CD14-positive monocyte (primary cell): ENCODE measurements around the gene ARID1B. TPM values are rescaled to one million over a fixed set of nuclear protein-coding genes. Genes with fewer than 3 reads are reported as not detected.

ENCODE experiments used
- DNase-seq, 3 donors: peaks; one replicate each; pipeline ENCODE4 v3.0.0-alpha.2; 2011 to 2022
- H2AFZ ChIP-seq: 2 replicates; pipeline ENCODE4 v1.6.0; 2012; ENCODE audit warnings: mild to moderate bottlenecking, low read depth, low read length, inconsistent platforms; ENCODE audit not compliant: insufficient read depth, poor library complexity, severe bottlenecking
- H3K27ac ChIP-seq, 2 donors: 1 replicate in 1 of 2; 2 replicates in 1 of 2; pipeline ENCODE4 v1.5.1; 2012 to 2013; ENCODE audit warnings: low read length in 2 of 2, control low read depth in 1 of 2, inconsistent platforms in 1 of 2, low read depth in 1 of 2, mild to moderate bottlenecking in 1 of 2
- H3K27me3 ChIP-seq, 2 donors: one replicate each; pipeline versions ENCODE4 v1.6.0 to v1.6.1; 2011 to 2013; ENCODE audit warnings: low read length in 2 of 2; ENCODE audit not compliant: control insufficient read depth in 2 of 2, insufficient read depth in 2 of 2
- H3K36me3 ChIP-seq, 2 donors: replicated peaks in 1 of 2; 1 replicate in 1 of 2; 2 replicates in 1 of 2; pipeline versions ENCODE4 v1.5.1 to v1.6.1; 2012 to 2013; ENCODE audit warnings: low read length in 2 of 2, control low read depth in 1 of 2, inconsistent platforms in 1 of 2, mild to moderate bottlenecking in 1 of 2; ENCODE audit not compliant: insufficient read depth in 2 of 2, control insufficient read depth in 1 of 2
- H3K4me1 ChIP-seq, 2 donors: 1 replicate in 1 of 2; 2 replicates in 1 of 2; pipeline versions ENCODE4 v1.5.1 to v1.6.1; 2012 to 2013; ENCODE audit warnings: low read length in 2 of 2, control low read depth in 1 of 2, inconsistent platforms in 1 of 2, mild to moderate bottlenecking in 1 of 2, moderate library complexity in 1 of 2; ENCODE audit not compliant: insufficient read depth in 2 of 2, control insufficient read depth in 1 of 2
- H3K4me2 ChIP-seq: replicated peaks from 2 replicates; pipeline ENCODE3; 2012; ENCODE audit warnings: low read length, moderate library complexity, mild to moderate bottlenecking; ENCODE audit not compliant: poor library complexity, severe bottlenecking; ENCODE audit errors: extremely low read depth
- H3K4me3 ChIP-seq, 3 experiments: fragments of 200-600 bp in 1 of 3; sonication (generic) in 1 of 3; replicated peaks in 1 of 3; 1 replicate in 2 of 3; 2 replicates in 1 of 3; pipeline ENCODE4 v1.5.1; 2011 to 2013; ENCODE audit warnings: low read length in 3 of 3, mild to moderate bottlenecking in 3 of 3, control low read depth in 2 of 3, low read depth in 2 of 3, inconsistent platforms in 1 of 3, moderate library complexity in 1 of 3
- H3K79me2 ChIP-seq: 2 replicates; pipeline ENCODE4 v1.6.0; 2012; ENCODE audit warnings: mild to moderate bottlenecking, control low read depth, inconsistent platforms, low read length, moderate library complexity; ENCODE audit not compliant: insufficient read depth
- H3K9ac ChIP-seq: 2 replicates; pipeline ENCODE4 v1.6.0; 2017; ENCODE audit warnings: low read length, mild to moderate bottlenecking; ENCODE audit not compliant: insufficient read depth, poor library complexity, severe bottlenecking
- H3K9me3 ChIP-seq, 2 donors: replicated peaks in 1 of 2; 1 replicate in 1 of 2; 2 replicates in 1 of 2; pipeline versions ENCODE4 v1.5.1 to v1.6.1; 2012 to 2013; ENCODE audit warnings: low read length in 2 of 2, control low read depth in 1 of 2; ENCODE audit not compliant: control insufficient read depth in 1 of 2, insufficient read depth in 1 of 2
- H4K20me1 ChIP-seq: 2 replicates; pipeline ENCODE4 v1.6.0; 2012; ENCODE audit warnings: mild to moderate bottlenecking, low read length, control low read depth, moderate library complexity; ENCODE audit not compliant: insufficient read depth
- H3K27ac Mint-ChIP-seq, 7 donors: one replicate each; pipeline ENCODE4 v1.8.0; 2020; ENCODE audit warnings: mild to moderate bottlenecking in 7 of 7, mixed read lengths in 7 of 7, moderate library complexity in 6 of 7, inconsistent platforms in 2 of 7
- H3K27me3 Mint-ChIP-seq, 3 donors: one replicate each; pipeline ENCODE4 v1.8.0; 2021 to 2022; ENCODE audit warnings: low read depth in 3 of 3, mild to moderate bottlenecking in 3 of 3, mixed read lengths in 3 of 3, moderate library complexity in 3 of 3, inconsistent platforms in 1 of 3
- H3K36me3 Mint-ChIP-seq, 2 donors: one replicate each; pipeline ENCODE4 v1.8.0; 2020; ENCODE audit warnings: mixed read lengths in 2 of 2, inconsistent platforms in 1 of 2, mild to moderate bottlenecking in 1 of 2
- H3K4me1 Mint-ChIP-seq: one replicate; pipeline ENCODE4 v1.8.0; 2020; ENCODE audit warnings: mild to moderate bottlenecking, mixed read lengths
- H3K4me3 Mint-ChIP-seq, 2 donors: one replicate each; pipeline ENCODE4 v1.8.0; 2020; ENCODE audit warnings: mild to moderate bottlenecking in 2 of 2, mixed read lengths in 2 of 2, moderate library complexity in 1 of 2
- H3K9me3 Mint-ChIP-seq, 7 donors: one replicate each; pipeline ENCODE4 v1.8.0; 2020 to 2022; ENCODE audit warnings: mixed read lengths in 7 of 7, mild to moderate bottlenecking in 6 of 7, moderate library complexity in 6 of 7, inconsistent platforms in 2 of 7
- WGBS: methylation state at CpG from one replicate; pipeline ENCODE4 v1.1.5; 2013; ENCODE audit warnings: missing lambda C conversion rate; ENCODE audit not compliant: insufficient coverage; 5-methylcytosine and 5-hydroxymethylcytosine counted together
- intact Hi-C, 2 donors: fragments of 100-400 bp; cut with micrococcal nuclease; formaldehyde crosslinking; loops; one replicate each; pipeline versions ENCODE4 v1.15.0 to v1.15.1; 2023
- polyA plus RNA-seq, 3 donors: library from polyadenylated mRNA; depleted of rRNA in 1 of 3; unstranded in 2 of 3; stranded (reverse) in 1 of 3; fragments of 300-500 nt in 2 of 3; fragments of >200 nt in 1 of 3; fragmentation: Illumina TruSeq in 2 of 3; gene quantifications; 1 replicate in 2 of 3; 2 replicates in 1 of 3; pipeline ENCODE4 v1.2.3, GENCODE V29; 2012 to 2021
- TF ChIP-seq, protein P1 (sequence below): fragments of 200-600 bp; IDR thresholded peaks from one replicate; pipeline ENCODE4 v1.8.0; 2022; ENCODE audit warnings: antibody characterized with exemption, mild to moderate bottlenecking

Gene ARID1B
- polyA plus RNA-seq, 3 donors = 3.2 to 22.1 (median 3.8) TPM

GRCh38 chr6:157025437-157025836 lies 248.3 kb downstream of the ARID1B start:
- Mint-ChIP-seq H3K36me3 (peaks cover 1 to 5% of the 10 kb centered on the region in 2 donors), H3K27ac (no peak overlapping the region)
- H3K4me1 ChIP-seq = peaks cover 6 to 15% of the 10 kb centered on the region in 2 donors

DNA sequence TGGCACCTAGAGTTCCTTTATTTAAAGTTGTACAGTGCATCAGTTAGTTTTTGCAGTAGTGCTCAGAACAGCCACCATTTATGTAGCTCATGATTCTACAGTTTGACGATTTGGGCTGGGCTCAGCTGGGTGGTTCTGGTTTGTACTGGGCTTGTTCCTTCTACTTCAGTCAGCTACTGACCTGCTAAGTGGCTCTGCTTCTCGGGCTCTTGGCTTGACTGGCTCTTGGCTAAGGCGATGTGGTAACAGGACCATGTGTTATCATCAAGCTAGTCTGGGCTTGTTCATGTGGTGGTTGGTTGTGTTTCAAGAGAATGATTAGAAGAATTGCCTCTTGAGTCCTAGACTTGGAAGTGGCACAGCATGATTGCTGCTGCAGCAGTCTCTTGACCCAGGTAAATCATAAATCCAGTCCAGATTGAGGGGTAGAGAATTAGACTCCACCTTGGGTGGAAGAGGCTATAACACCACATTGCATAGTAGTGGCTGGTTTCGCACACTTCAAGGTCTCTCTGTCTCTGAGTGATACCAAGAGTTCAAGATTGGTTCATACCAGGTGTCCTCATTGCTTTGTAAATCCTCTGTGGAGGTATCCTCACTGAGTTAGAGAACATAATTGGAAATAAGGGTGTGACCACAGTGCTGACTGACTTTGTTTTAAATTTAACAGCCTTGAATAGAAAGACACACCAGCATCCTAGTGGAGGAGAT lies 253.0 kb downstream of the ARID1B start:
- H3K9me3 Mint-ChIP-seq = peaks cover 0 to 7% (median 0%) of the 10 kb centered on the region in 7 donors
- H3K4me3 Mint-ChIP-seq = no peak overlapping the region
- WGBS = 100% methylated on average over 4 of the region's 4 CpGs
- peaks cover 1 to 7% of the 10 kb centered on the region in 2 donors for H3K36me3 Mint-ChIP-seq
- Histone ChIP-seq H3K27ac (no peak overlapping the region), H3K36me3 (no peaks in the 10 kb centered on the region), H3K79me2 (peaks cover 83% of the 10 kb centered on the region), H3K4me3 (no peak overlapping the region), H3K9me3 (no peaks in the 10 kb centered on the region), H3K4me1 (peaks cover 2 to 18% of the 10 kb centered on the region in 2 donors), H3K9ac (no peak overlapping the region), H3K27me3 (no peaks in the 10 kb centered on the region), H3K4me2 (no peak overlapping the region), H4K20me1 (peaks cover 67% of the 10 kb centered on the region), H2AFZ (no peak overlapping the region)
- H3K27me3 Mint-ChIP-seq = no peaks in the 10 kb centered on the region
- H3K27ac Mint-ChIP-seq = no peak overlapping the region
- intact Hi-C loops = loop anchor here in 1 of 2 donors (1.0 to 10.0 kb wide), 2 partner anchors 17 to 1715 kb away; partner anchors contain the start of gene TFB1M
- TF ChIP-seq, protein P1, sequence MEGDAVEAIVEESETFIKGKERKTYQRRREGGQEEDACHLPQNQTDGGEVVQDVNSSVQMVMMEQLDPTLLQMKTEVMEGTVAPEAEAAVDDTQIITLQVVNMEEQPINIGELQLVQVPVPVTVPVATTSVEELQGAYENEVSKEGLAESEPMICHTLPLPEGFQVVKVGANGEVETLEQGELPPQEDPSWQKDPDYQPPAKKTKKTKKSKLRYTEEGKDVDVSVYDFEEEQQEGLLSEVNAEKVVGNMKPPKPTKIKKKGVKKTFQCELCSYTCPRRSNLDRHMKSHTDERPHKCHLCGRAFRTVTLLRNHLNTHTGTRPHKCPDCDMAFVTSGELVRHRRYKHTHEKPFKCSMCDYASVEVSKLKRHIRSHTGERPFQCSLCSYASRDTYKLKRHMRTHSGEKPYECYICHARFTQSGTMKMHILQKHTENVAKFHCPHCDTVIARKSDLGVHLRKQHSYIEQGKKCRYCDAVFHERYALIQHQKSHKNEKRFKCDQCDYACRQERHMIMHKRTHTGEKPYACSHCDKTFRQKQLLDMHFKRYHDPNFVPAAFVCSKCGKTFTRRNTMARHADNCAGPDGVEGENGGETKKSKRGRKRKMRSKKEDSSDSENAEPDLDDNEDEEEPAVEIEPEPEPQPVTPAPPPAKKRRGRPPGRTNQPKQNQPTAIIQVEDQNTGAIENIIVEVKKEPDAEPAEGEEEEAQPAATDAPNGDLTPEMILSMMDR = no peak
- no peak for DNase-seq
- peaks cover 16% of the 10 kb centered on the region for H3K4me1 Mint-ChIP-seq

More at GRCh38 chr6:157025437-157025836, 248.3 kb downstream of the ARID1B start:
- intact Hi-C loops = loop anchor here in 1 of 2 donors (10.0 kb wide), 1 partner anchor 1711 kb away; the partner anchor contains the start of gene TFB1M
- no peak overlapping the region for H3K4me2 ChIP-seq
- Mint-ChIP-seq H3K27me3 (no peaks in the 10 kb centered on the region), H3K4me1 (peaks cover 22% of the 10 kb centered on the region), H3K9me3 (peaks cover 0 to 7% (median 0%) of the 10 kb centered on the region in 7 donors), H3K4me3 (no peak overlapping the region)
- no peak overlapping the region for H3K4me3 ChIP-seq
- peaks cover 60% of the 10 kb centered on the region for H4K20me1 ChIP-seq
- peaks cover 70% of the 10 kb centered on the region for H3K79me2 ChIP-seq
- no peak overlapping the region for H3K27ac ChIP-seq
- no peak overlapping the region for H2AFZ ChIP-seq
- no CpG with 5 or more reads among the region's 1 CpG for WGBS
- DNase-seq = no peak
- no peak overlapping the region for H3K9ac ChIP-seq
- TF ChIP-seq, protein P1 = no peak
- no peaks in the 10 kb centered on the region for H3K36me3 ChIP-seq
- H3K9me3 ChIP-seq = no peaks in the 10 kb centered on the region
- no peaks in the 10 kb centered on the region for H3K27me3 ChIP-seq
